Astrocyte (in vitro differentiated cells and primary cell): ENCODE data around the gene ADGRD2. TPM values are rescaled to one million over a fixed set of nuclear protein-coding genes. Genes with fewer than 3 reads are reported as not detected.
A peak's percentile ranks its signal among the peaks of the same experiment; 100 is the strongest.

Experiments
- DNase-seq: peaks from one replicate; pipeline ENCODE4 v3.0.0-alpha.2; 2010; ENCODE audit warnings: low read depth
- FAIRE-seq: peaks from 2 replicates; lab custom pipeline; 2011; peaks lifted over from hg19 to GRCh38; lab: Jason Lieb, UNC
- H2AFZ ChIP-seq: 2 replicates; pipeline ENCODE4 v1.6.0; 2012; ENCODE audit warnings: low read depth, low read length, inconsistent platforms
- H3K27ac ChIP-seq: 2 replicates; pipeline ENCODE4 v1.5.1; 2011; ENCODE audit warnings: low read depth, low read length, inconsistent platforms
- H3K27me3 ChIP-seq: 2 replicates; pipeline ENCODE4 v1.6.0; 2011; ENCODE audit warnings: low read length, inconsistent platforms; ENCODE audit not compliant: insufficient read depth
- H3K36me3 ChIP-seq: 2 replicates; pipeline ENCODE4 v1.5.1; 2011; ENCODE audit warnings: low read length, inconsistent platforms; ENCODE audit not compliant: insufficient read depth
- H3K4me1 ChIP-seq: 2 replicates; pipeline ENCODE4 v1.5.1; 2011; ENCODE audit warnings: low read length, inconsistent platforms; ENCODE audit not compliant: insufficient read depth
- H3K4me2 ChIP-seq: 2 replicates; pipeline ENCODE4 v1.6.0; 2012; ENCODE audit warnings: low read length, inconsistent platforms
- H3K4me3 ChIP-seq: 2 replicates; pipeline ENCODE4 v1.5.1; 2011; ENCODE audit warnings: low read depth, mild to moderate bottlenecking, low read length, inconsistent platforms; ENCODE audit not compliant: insufficient read depth
- H3K79me2 ChIP-seq: 2 replicates; pipeline ENCODE4 v1.6.0; 2012; ENCODE audit warnings: mild to moderate bottlenecking, low read length, inconsistent platforms; ENCODE audit not compliant: insufficient read depth
- H3K9ac ChIP-seq: 2 replicates; pipeline ENCODE4 v1.6.0; 2012; ENCODE audit warnings: mild to moderate bottlenecking, low read length, inconsistent platforms
- H3K9me3 ChIP-seq: 2 replicates; pipeline ENCODE4 v1.5.1; 2012; ENCODE audit warnings: low read depth, mild to moderate bottlenecking, low read length, inconsistent platforms; ENCODE audit not compliant: insufficient read depth
- H4K20me1 ChIP-seq: 2 replicates; pipeline ENCODE4 v1.6.0; 2012; ENCODE audit warnings: low read length, inconsistent platforms; ENCODE audit not compliant: insufficient read depth
- H3K27ac Mint-ChIP-seq: one replicate; pipeline ENCODE4 v1.8.0; 2021; ENCODE audit warnings: mild to moderate bottlenecking, mixed read lengths; ENCODE audit not compliant: unreplicated experiment
- H3K27me3 Mint-ChIP-seq: one replicate; pipeline ENCODE4 v1.8.0; 2021; ENCODE audit warnings: low read depth, mixed read lengths; ENCODE audit not compliant: unreplicated experiment
- H3K36me3 Mint-ChIP-seq: one replicate; pipeline ENCODE4 v1.8.0; 2021; ENCODE audit warnings: low read depth, mixed read lengths; ENCODE audit not compliant: unreplicated experiment
- H3K4me1 Mint-ChIP-seq: one replicate; pipeline ENCODE4 v1.8.0; 2021; ENCODE audit warnings: low read depth, mixed read lengths; ENCODE audit not compliant: unreplicated experiment
- H3K4me3 Mint-ChIP-seq: one replicate; pipeline ENCODE4 v1.8.0; 2021; ENCODE audit warnings: mild to moderate bottlenecking, moderate library complexity, mixed read lengths; ENCODE audit not compliant: unreplicated experiment
- H3K9me3 Mint-ChIP-seq: one replicate; pipeline ENCODE4 v1.8.0; 2021; ENCODE audit warnings: mild to moderate bottlenecking, mixed read lengths; ENCODE audit not compliant: unreplicated experiment
- EZH2 ChIP-seq: IDR thresholded peaks from 2 replicates; pipeline ENCODE4 v1.6.1; 2012; ENCODE audit warnings: mild to moderate bottlenecking, low read length, inconsistent platforms; ENCODE audit not compliant: insufficient read depth
- total RNA-seq: library from RNA; stranded (reverse); gene quantifications from 2 replicates; pipeline ENCODE4 v1.2.1, GENCODE V29; 2021
- TF ChIP-seq, protein P1 (sequence below): IDR thresholded peaks from 2 replicates; pipeline ENCODE4 v1.5.1; 2011; ENCODE audit warnings: low read depth, mild to moderate bottlenecking, inconsistent platforms, low read length, moderate library complexity; ENCODE audit not compliant: insufficient read depth

Gene ADGRD2
- total RNA-seq, 1 donor from 2014 or later, result not detected

DNA sequence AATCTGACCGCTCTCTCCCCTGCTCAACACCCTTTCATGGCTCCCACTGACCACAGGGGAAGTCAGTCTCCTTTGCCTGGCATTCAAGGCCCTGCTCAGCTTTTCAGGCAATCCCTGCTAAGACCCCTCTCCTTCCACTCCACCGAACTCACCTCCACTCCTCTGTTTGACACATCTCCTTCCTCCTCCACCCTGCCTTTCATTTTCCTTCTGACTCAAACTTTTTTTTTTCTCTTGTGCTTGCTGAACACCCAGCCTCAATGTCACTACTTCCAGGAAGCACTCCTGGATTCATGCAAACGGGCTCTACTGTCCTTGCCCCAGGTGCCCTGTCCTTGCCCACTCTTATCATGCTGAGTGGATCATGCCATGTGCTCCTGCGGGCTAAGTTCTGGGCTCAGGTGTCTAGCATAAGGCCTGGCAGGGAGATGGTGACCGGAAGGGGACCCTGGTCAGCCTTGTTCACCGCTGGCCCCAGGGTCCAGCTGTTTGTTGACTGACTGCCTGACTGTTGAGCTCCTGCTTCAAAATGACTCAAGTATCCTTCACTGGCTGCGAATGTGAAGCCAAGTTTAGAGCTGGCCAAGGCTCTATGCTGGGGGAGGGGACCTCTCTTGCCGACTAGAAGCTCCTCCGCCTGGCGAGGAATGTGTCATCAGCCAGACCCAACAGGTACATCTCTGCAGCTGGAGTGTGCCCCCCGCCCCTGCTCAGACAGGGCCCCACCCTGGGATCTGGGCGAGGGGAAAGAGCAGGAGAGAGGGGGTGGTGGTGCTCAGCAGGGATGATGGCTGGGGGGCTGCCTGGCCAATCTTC, 50.8 kb downstream of the ADGRD2 start:
- Histone ChIP-seq H3K27ac (no peak overlapping the region), H3K4me2 (no peak overlapping the region), H3K4me3 (no peak overlapping the region), H3K27me3 (peaks cover 56% of the 10 kb centered on the region), H3K36me3 (no peaks in the 10 kb centered on the region), H2AFZ (no peak overlapping the region), H4K20me1 (no peaks in the 10 kb centered on the region), H3K9me3 (no peaks in the 10 kb centered on the region), H3K79me2 (no peaks in the 10 kb centered on the region), H3K9ac (no peak overlapping the region), H3K4me1 (no peaks in the 10 kb centered on the region)
- Mint-ChIP-seq H3K27ac (no peak overlapping the region), H3K27me3 (peaks cover 72% of the 10 kb centered on the region), H3K9me3 (peaks cover 3% of the 10 kb centered on the region), H3K4me3 (no peak overlapping the region), H3K36me3 (peaks cover 2% of the 10 kb centered on the region), H3K4me1 (peaks cover 3% of the 10 kb centered on the region)
- DNase-seq (no peak), FAIRE-seq (no peak)
- TF ChIP-seq, protein P1, sequence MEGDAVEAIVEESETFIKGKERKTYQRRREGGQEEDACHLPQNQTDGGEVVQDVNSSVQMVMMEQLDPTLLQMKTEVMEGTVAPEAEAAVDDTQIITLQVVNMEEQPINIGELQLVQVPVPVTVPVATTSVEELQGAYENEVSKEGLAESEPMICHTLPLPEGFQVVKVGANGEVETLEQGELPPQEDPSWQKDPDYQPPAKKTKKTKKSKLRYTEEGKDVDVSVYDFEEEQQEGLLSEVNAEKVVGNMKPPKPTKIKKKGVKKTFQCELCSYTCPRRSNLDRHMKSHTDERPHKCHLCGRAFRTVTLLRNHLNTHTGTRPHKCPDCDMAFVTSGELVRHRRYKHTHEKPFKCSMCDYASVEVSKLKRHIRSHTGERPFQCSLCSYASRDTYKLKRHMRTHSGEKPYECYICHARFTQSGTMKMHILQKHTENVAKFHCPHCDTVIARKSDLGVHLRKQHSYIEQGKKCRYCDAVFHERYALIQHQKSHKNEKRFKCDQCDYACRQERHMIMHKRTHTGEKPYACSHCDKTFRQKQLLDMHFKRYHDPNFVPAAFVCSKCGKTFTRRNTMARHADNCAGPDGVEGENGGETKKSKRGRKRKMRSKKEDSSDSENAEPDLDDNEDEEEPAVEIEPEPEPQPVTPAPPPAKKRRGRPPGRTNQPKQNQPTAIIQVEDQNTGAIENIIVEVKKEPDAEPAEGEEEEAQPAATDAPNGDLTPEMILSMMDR, result no peak
- peak; percentile 10 for TF ChIP-seq EZH2

DNA sequence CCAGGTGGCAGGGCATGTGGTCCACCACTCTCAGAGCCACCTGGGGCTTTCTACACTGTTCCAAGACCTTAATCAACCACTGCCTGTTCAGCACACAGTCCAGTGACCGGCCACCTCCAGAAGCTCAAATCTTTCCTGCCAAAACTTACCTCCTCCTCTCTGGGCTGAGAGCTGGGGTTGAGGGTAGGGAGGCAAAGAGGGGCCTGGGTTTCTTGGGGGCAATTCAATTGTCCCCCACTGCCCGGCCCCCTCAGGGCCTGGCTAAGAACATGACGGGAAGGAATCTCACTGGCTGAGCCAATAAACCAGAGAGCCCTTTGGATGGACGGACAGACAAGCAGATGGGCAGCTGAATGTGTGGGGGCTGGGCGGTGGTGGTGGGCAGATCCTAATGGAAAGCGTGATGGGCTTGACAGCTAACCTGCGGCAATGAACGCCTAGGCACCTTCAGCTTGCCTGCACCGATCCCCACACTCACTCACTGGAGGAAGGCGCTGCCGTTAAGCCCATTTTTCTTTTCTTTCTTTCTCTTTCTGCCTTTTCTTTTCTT, 51.6 kb downstream of the ADGRD2 start:
- no peak overlapping the region for H3K4me2 ChIP-seq
- H3K27me3 ChIP-seq, result peaks cover 59% of the 10 kb centered on the region
- H3K27ac Mint-ChIP-seq, result no peak overlapping the region
- H3K36me3 ChIP-seq, result no peaks in the 10 kb centered on the region
- no peaks in the 10 kb centered on the region for H3K79me2 ChIP-seq
- no peak for TF ChIP-seq EZH2
- no peaks in the 10 kb centered on the region for H4K20me1 ChIP-seq
- H3K9me3 Mint-ChIP-seq, result peaks cover 3% of the 10 kb centered on the region
- peaks cover 3% of the 10 kb centered on the region for H3K4me1 Mint-ChIP-seq
- peaks cover 68% of the 10 kb centered on the region for H3K27me3 Mint-ChIP-seq
- H3K36me3 Mint-ChIP-seq, result peaks cover 2% of the 10 kb centered on the region
- no peaks in the 10 kb centered on the region for H3K9me3 ChIP-seq
- H3K4me1 ChIP-seq, result no peaks in the 10 kb centered on the region
- no peak overlapping the region for H3K4me3 Mint-ChIP-seq
- DNase-seq (no peak), FAIRE-seq (no peak)
- H2AFZ ChIP-seq, result no peak overlapping the region
- no peak overlapping the region for H3K9ac ChIP-seq
- H3K4me3 ChIP-seq, result no peak overlapping the region
- no peak overlapping the region for H3K27ac ChIP-seq

DNA sequence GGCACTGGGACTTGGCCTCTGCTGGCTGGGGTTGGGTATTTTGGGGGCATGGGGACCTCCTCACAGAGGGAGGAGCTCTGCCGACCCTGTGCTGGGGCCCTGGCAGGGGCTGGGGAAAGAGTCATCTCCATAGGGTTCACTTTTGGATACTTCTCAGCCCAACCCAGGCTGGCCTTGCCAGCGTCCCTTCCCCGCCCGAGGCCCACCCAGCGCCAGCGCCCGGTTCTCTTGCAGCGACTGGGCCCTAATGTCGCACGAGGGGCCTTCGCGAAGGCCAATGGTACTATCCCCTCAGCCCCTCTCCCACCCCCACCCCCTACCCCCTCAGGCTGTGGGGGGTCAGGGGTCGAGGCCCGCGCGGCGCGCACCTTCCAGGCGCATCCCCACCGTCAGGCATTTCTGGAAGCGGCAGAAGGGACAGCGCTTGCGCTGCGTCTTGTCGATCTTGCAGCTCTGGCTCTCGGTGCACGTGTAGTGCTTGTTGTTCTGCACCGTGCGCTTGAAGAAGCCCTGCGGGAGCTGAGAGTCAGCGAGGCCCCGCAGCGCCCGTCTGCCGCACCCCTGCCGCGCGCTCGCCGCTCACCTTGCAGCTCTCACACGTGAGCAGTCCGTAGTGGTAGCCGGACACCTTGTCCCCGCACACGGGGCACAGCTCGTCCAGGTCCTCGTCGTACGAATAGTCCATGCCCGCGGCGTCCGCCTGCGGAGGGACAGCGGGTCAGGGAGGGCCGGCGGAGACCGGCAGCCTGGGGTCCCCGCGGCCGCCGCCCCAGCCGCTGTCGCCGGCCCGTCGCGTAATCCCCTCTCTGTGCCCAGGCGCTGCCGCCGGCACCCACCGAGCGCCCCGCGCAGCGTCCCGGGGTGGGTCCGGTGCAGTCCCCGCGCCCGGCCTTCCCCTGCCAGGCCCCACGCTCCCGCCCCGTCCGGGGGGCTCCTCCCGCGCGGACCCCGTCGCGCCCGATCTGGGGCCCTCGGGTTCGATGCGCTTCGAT, 52.8 kb downstream of the ADGRD2 start:
- no peak overlapping the region for H3K4me2 ChIP-seq
- no peak for DNase-seq
- H3K9me3 ChIP-seq, result no peaks in the 10 kb centered on the region
- no peaks in the 10 kb centered on the region for H4K20me1 ChIP-seq
- H3K27ac ChIP-seq, result no peak overlapping the region
- H3K9ac ChIP-seq, result no peak overlapping the region
- FAIRE-seq, result no peak
- peaks cover 2% of the 10 kb centered on the region for H3K36me3 Mint-ChIP-seq
- peak; percentile 100 for TF ChIP-seq EZH2
- TF ChIP-seq, protein P1, result no peak
- no peak overlapping the region for H3K27ac Mint-ChIP-seq
- peaks cover 3% of the 10 kb centered on the region for H3K9me3 Mint-ChIP-seq
- H3K4me3 Mint-ChIP-seq, result no peak overlapping the region
- H3K36me3 ChIP-seq, result no peaks in the 10 kb centered on the region
- H3K4me1 Mint-ChIP-seq, result peaks cover 3% of the 10 kb centered on the region
- no peak overlapping the region for H3K4me3 ChIP-seq
- H3K27me3 ChIP-seq, result peaks cover 56% of the 10 kb centered on the region
- no peaks in the 10 kb centered on the region for H3K79me2 ChIP-seq
- no peaks in the 10 kb centered on the region for H3K4me1 ChIP-seq
- no peak overlapping the region for H2AFZ ChIP-seq
- peaks cover 56% of the 10 kb centered on the region for H3K27me3 Mint-ChIP-seq
